ENCODE data around the gene TP53BP2. TPM values are rescaled to one million over a fixed set of nuclear protein-coding genes. Genes with fewer than 3 reads are reported as not detected.

The TP53BP2 gene
- total RNA-seq, 1 experiment from 2014 or later = 38.2 TPM

DNA sequence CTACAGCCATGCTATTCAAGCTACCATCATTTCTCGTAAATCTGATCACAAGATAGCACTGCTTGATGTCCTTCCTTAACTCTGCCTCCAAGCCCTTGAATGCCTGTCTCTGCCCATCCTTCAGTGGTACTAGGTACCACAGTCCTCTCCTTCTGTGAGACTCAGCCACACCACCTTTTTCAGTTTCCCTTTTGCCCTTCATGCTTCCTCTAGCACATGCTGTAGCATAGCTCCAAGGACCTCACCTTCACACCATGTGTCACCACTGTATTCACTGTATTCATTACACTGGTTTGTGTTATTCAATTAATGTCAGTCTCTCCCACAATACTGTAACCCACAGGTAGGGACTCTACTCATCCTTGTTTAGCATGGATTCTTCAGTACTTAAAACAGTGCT, 8.0 kb upstream of the TP53BP2 start:
- Histone ChIP-seq H3K36me3 (ENCODE audit: control insufficient read depth in 1 of 2, insufficient read depth in 2 of 2, low read length in 2 of 2) (no peaks in the 10 kb centered on the region), H4K20me1 (ENCODE audit: insufficient read depth) (no peaks in the 10 kb centered on the region), H3K9ac (ENCODE audit: low read length) (no peak overlapping the region), H3K27ac (ENCODE audit: low read depth, low read length) (no peak overlapping the region), H3K9me2 (ENCODE audit: insufficient read depth) (no peaks in the 10 kb centered on the region), H3K79me2 (ENCODE audit: insufficient read depth, low read length) (no peaks in the 10 kb centered on the region), H3K4me3 (replicated peaks in 1 of 2; ENCODE audit: low read depth in 1 of 2, low read length in 2 of 2) (no peak overlapping the region), H3K4me2 (ENCODE audit: low read length) (no peak overlapping the region), H3K9me3 (ENCODE audit: control insufficient read depth in 1 of 2, insufficient read depth in 1 of 2, low read depth in 1 of 2, low read length in 2 of 2) (no peaks in the 10 kb centered on the region), H2AFZ (ENCODE audit: low read depth, low read length, poor library complexity, severe bottlenecking) (no peak overlapping the region), H3K27me3 (ENCODE audit: insufficient read depth, low read length) (no peaks in the 10 kb centered on the region), H3K4me1 (ENCODE audit: control insufficient read depth in 1 of 2, insufficient read depth in 2 of 2, low read length in 2 of 2) (no peaks in the 10 kb centered on the region)
- ATAC-seq (no peak), DNase-seq (ENCODE audit: low read depth, low spot score) (no peak)
- no TSS peak for BruUV-seq (replicated peaks)
- ChIA-PET CTCF (no interaction called here), RAD21 (ENCODE audit: low non-redundant PET in 1 of 2, low total read pairs in 2 of 2, uncharacterized antibody in 2 of 2, unreplicated experiment in 2 of 2) (no interaction called here), POLR2A (no interaction called here)
- intact Hi-C loops (cut with micrococcal nuclease) = no loop called here
- TF ChIP-seq FOSL1 (IDR thresholded peaks at IDR 0.05; ENCODE audit: low read depth) = no peak
- TF ChIP-seq, protein P1, sequence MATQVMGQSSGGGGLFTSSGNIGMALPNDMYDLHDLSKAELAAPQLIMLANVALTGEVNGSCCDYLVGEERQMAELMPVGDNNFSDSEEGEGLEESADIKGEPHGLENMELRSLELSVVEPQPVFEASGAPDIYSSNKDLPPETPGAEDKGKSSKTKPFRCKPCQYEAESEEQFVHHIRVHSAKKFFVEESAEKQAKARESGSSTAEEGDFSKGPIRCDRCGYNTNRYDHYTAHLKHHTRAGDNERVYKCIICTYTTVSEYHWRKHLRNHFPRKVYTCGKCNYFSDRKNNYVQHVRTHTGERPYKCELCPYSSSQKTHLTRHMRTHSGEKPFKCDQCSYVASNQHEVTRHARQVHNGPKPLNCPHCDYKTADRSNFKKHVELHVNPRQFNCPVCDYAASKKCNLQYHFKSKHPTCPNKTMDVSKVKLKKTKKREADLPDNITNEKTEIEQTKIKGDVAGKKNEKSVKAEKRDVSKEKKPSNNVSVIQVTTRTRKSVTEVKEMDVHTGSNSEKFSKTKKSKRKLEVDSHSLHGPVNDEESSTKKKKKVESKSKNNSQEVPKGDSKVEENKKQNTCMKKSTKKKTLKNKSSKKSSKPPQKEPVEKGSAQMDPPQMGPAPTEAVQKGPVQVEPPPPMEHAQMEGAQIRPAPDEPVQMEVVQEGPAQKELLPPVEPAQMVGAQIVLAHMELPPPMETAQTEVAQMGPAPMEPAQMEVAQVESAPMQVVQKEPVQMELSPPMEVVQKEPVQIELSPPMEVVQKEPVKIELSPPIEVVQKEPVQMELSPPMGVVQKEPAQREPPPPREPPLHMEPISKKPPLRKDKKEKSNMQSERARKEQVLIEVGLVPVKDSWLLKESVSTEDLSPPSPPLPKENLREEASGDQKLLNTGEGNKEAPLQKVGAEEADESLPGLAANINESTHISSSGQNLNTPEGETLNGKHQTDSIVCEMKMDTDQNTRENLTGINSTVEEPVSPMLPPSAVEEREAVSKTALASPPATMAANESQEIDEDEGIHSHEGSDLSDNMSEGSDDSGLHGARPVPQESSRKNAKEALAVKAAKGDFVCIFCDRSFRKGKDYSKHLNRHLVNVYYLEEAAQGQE (IDR thresholded peaks at IDR 0.05; ENCODE audit: low read depth) = no peak
- TF ChIP-seq, protein P2, sequence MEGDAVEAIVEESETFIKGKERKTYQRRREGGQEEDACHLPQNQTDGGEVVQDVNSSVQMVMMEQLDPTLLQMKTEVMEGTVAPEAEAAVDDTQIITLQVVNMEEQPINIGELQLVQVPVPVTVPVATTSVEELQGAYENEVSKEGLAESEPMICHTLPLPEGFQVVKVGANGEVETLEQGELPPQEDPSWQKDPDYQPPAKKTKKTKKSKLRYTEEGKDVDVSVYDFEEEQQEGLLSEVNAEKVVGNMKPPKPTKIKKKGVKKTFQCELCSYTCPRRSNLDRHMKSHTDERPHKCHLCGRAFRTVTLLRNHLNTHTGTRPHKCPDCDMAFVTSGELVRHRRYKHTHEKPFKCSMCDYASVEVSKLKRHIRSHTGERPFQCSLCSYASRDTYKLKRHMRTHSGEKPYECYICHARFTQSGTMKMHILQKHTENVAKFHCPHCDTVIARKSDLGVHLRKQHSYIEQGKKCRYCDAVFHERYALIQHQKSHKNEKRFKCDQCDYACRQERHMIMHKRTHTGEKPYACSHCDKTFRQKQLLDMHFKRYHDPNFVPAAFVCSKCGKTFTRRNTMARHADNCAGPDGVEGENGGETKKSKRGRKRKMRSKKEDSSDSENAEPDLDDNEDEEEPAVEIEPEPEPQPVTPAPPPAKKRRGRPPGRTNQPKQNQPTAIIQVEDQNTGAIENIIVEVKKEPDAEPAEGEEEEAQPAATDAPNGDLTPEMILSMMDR (IDR thresholded peaks at IDR 0.05 in 2 of 3, conservative IDR thresholded peaks at IDR 0.05 in 1 of 3; ENCODE audit: borderline replicate concordance in 1 of 3, insufficient read depth in 1 of 3, low read depth in 2 of 3, low read length in 2 of 3) = no peak
- no peak for TF ChIP-seq ELF1 (IDR thresholded peaks at IDR 0.05; ENCODE audit: borderline replicate concordance, low read depth)
- no peak for TF ChIP-seq SIN3A (IDR thresholded peaks at IDR 0.05; ENCODE audit: low read depth)
- TF ChIP-seq SP1 (IDR thresholded peaks at IDR 0.05; ENCODE audit: low read depth) = no peak

Measured in HCT116 (cell line).